T1000 (cell line): ENCODE data around the gene APOBEC3A.
"Not testable (repeated sequence)": the region's sequence is repeated elsewhere in the genome, so short reads cannot be mapped to it uniquely, and the experiment has no call there.

Source experiments
- DNase-seq: peaks from one replicate; lab custom pipeline; 2025; ENCODE audit warnings: mixed read lengths; lab: John Stamatoyannopoulos, UW

APOBEC3A gene

DNA sequence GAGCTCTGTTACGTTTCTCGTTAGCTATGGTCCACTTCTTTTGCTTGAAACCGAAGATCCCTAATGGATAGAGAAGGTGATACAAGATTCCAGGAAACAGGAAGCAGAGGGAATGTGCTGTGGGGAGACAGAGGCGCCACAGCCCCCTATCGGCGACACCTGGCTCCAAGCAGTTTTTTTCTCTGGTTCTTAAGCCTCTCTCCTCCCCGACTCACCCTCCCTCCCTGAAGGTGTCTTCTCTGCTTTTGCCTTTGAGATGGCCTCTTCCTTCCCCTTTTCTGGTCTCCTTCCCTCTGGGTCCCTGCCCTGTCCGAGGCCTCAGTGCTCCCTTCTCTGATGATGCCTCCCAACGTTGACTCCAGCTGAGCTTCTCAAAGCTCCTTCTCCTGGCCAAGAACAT lies 14.2 kb upstream of the APOBEC3A start:
- DNase-seq, result no peak

DNA sequence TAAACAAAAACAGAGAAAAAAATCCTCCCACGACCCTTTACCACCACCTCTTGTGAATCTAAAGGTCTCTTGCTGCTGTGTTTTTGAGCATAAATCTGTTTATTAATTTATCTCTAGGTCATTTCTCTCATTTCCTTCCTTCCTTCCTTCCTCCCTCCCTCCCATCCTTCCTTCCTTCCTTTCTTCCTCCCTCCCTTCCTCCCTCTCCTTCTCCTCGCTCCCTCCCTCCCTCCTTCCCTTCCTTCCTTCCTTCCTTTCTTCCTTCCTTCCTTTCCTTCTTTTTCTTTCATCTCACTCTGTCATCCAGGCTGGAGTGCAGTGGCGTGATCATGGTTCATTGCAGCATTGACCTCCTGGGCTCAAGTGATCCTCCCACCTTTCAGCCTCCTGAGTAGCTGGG lies 13.5 kb upstream of the APOBEC3A start:
- DNase-seq, result no peak

DNA sequence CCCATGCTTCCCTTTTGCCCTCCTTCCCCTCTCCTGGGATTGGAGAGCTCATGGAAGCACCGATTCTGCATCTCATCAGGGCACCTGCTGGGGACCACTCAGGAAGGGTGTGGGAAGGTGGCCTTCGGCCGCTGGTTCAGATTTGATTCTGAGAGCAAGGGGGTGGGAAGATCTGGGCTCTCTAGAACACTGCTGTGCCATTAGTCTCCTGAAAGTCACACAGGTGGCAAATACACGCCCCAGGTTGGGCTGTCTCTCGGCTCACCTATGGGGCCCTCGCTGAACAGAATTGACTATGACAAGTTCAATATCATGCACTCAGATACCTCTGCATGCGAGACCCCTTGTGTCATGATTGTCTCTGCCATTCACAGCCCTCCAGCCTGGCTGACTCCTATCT lies 12.8 kb upstream of the APOBEC3A start:
- DNase-seq, result no peak

DNA sequence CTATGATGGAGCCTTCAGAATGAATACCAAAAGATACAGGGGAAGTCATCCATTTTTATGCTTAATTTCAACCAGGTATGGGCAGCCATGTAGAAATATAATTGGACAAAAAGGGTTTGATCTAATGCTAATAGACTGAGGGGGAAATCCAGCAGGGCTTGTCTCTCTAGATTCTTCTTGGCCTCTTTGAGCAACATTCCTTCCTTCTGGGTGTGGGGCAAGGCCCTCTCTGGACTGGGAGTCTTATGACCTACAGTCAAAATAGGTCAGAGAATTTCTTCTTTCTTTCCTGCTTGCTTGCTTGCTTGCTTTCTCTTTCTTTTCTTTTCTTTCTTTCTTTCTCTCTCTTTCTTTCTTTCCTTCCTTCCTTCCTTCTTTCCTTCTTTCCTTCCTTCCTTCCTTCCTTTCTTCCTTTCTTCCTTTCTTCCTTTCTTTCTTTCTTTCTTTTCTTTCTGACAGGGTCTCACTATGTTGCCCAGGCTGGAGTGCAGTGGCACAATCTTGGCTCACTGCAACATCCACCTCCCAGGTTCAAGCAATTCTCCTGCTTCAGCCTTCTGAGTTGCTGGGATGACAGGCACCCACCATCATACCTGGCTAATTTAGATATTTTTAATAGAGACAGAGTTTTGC lies 11.6 kb upstream of the APOBEC3A start:
- not testable (repeated sequence) for DNase-seq

DNA sequence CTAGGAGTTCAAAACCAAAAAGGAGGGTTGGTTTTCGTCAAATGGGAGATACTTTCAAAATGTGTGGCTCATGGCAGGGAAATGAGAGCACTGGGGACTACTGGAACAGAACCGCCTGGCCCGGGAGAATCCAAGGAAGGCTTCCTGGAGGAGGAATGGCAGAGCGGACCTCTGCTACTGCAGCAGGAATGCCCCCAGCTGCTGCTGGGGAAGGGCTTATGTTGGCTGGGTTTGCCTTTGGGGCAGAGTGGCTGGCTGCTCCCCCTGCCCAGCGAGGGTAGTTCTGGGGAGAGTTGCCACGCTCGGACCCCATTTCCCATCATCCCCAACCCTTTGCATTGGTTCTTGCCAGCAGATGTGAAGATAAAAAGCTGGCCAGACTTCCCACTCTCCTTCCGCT lies 10.6 kb upstream of the APOBEC3A start:
- no peak for DNase-seq

DNA sequence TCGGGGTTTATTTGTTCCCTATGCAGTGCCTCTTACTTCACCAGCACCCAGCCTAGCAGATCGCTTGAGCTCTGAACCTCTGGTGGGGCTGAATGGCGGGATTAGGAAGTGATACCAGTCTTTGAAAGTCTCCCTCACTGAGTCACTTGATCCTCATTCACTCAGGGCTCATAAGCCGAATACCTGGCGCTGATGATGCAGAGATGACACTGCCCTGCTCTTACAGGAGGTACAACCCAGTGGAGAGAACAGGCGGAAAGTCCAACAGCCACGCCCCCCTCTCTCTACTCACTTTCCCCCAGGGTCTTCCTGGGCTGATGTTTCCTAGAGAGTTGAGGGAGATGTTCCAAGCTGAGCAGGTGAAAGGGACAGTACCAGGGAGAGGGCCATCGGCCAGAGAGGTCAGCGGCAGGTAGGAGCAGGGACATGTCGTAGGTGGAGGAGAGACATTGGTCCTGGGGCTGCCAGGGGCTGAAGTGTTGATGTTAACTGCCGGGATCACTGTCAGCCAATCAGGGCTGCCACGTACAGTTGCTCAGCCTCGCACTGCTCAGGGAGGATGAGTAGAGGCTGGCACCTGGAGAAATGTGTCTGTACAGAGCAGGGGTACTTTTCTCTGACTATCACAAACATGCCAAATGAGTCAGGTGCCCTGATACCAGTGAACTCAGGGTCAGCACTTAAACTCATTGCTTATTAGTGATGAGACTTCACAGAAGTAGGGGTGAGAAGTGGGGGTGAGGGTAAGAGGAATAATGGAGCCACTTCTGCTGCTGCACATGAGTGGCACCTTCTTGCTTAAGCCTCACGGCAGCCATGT lies 9.9 kb upstream of the APOBEC3A start:
- DNase-seq, result no peak

DNA sequence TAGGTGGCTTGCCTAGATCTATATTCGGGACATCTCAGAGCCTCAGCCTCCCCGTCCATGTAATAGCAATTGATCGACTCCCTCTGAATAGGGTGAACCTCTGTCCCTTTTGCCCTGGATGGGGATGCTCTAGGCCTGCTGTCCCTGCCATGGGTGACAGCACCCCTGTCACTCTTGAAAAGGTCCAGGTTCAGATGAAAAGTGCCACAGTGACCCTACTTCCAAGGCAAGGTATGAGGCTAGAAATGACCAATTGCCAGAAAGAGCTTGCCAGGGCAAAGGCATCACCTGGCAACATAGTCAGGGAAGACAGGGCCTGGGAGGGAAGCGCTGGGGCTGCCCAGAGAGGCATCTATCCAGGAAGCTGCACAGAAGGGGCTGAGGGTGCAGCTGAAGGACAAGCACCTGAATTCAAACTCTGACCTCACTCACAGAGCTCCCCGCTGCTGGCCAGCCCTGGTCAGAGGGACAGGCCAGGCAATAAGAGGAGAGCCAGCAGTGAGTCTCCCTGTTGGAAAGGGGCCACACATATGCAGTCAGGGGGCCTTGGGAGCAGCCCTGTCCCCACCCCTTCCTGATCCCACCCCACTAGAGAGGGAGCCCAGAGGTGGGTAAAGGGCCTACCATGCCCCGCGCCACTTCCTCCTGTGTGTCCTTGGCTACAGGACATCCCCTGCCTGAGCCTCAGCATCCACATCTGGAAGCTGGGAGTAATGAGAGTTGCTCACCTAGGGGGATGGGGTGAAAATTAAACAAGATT lies 9.0 kb upstream of the APOBEC3A start:
- DNase-seq, result no peak

DNA sequence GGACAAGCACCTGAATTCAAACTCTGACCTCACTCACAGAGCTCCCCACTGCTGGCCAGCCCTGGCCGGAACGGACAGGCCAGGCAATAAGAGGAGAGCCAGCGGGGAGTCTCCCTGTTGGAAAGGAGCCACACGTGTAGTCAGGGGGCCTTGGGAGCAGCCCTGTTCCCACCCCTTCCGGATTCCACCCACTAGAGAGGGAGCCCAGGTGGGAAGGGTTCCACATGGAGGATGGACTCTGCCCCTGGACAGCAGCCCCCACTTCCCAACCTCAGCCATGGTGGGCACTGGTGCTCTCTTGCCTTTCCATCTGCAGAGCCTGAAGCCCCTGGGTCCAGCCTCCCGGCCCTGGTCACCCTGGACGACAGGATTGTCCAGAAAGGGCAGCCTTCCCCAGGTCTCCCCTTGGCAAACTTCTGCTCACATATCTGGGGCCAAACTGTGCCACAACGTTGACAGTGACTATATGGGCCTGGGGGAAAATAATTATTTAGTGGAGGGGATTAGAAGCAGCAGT lies 7.5 kb upstream of the APOBEC3A start:
- DNase-seq, result no peak

DNA sequence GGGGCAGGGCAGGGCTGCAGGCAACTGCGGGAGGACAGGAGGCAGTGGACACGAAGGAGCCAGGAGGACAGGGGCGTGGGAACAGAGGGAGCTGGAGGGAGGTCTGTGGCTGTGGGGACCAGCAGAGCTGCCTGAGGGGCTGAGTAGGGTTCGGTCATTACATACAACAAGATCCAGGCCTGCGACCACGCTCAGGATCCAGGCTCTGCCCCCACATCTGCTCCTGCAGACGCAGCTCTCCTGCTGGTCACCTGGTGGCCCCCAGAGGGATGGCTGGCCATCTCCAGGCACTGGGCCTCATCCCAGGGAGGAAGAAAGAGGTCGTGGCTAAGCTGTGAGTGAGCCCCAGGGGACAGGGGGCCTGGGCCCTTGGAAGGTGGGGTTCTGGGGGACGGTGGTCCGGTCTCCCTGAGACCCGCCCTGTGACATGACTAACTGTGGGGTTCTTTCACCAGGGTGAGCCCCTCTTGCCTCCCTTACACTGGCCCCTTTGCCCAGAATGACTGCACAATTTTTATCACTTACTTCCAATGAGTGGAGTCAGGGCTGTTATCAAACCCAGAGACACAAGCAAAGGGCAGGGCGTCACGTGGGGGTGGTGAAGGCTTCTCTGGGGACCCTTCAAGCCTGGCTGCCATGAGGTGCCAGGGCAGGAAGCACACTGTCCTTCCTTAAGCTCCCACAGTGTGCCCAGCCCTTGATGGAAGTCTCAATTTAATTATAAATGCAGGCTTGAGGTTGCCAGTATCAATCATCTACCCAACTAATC lies 6.7 kb upstream of the APOBEC3A start:
- DNase-seq, result no peak

DNA sequence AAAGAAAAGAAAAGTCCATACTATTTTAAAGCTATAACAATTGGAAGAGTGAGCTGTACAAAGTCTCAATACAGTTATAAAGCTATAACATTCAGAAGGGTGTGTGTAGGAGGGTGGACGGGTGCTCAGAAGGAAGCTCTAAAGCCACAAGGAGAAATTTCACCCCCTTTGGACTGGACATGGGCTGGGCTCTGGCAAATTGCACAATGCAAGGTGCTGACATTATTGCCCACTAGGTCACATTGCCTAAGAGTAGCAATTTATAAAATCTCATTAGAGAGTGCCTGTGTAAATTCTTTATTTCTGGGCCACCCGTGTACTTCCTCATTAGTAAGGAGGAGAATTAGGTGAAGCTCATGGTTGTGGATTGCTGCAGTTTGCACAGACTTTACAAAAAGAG lies 5.7 kb upstream of the APOBEC3A start:
- no peak for DNase-seq

DNA sequence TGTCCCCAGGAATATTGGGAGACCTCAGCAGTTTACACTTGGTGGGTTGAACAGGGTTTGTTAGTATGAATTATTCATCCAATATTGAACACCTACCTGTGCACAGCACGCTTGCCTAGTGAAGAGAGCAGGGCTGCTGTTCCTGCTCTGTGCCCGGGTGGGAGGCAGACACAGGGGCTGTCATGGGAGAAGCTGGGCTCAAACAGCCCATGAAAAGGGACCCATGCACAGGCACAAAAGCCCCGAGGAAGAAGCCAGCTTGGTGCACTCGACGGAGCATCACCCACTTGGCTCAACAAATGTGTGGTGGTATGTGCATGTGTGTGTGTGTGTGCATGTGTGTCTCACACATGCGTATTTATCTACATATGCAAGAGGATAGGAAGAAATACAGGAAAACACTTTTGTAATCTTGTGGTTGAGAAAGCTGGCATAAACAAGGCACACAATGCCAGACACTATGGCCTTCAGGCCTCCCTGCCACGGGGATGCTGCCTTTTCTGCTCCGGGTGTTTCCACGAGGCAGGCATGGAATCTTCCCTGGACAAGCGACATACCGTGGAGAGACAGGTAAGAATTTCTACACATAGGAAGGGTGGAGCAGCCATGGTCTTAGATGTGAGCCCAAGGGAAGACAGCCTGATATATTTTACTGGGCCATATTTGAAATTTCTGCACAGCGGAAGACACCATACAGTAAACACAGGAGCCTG lies 5.0 kb upstream of the APOBEC3A start:
- DNase-seq, result no peak

DNA sequence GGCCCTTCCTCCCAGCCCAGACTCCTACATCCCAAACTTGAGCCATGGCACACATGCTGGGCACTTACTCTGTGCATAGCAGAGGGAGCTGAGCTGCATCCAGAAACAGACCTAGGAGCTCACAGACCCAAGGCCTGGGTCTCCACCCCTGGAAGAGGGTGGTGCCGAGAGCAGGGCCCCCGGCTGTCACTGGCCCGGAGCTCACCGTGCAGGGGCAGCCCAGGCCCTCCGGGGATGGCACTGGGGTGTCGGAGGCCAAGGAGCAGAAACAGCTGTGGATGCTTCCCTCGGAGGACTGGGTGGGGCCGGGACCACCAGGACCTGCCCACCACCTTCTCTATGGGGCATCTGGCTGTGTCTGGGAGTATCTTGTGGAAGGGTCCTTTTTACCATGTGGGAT lies 4.3 kb upstream of the APOBEC3A start:
- no peak for DNase-seq

DNA sequence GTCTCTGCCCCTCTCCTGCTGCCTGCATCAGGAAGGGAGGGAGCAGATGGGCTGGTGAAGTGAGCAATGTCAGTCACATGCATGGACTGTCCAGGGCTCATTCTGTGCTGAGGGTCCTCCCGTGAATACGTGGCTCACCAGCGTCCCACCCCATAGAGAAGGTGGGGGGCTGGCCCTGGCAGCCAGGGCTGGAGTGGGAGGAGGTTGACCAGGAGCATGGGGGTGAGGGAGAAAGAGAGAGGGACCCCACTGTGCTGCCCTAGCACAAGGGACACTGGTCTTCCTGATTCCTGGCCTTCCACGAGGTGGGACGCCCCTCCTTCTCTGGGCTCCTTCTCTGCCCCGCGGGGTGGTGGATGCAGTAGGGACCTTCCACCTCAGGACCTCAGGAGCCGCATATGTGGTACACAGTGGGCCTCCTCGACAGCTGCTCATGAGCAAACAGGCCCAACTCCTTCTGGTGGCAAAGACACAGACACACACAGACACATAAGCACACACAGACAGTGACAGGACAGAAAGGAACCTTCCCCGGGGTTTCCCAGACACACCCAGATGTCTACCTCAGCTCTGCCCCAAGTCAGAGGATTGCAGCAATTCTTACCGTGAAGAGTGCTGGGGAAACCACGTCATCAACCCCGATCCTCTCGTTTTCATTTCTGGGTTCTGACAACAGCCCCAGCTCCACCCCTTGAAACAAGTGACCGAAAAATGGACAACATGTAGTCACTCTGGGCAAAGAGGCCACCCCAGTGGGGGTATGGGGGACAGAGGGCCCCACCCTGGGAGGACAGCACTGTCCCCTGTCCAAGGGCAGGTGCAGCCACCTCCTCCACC lies 3.6 kb upstream of the APOBEC3A start:
- no peak for DNase-seq

DNA sequence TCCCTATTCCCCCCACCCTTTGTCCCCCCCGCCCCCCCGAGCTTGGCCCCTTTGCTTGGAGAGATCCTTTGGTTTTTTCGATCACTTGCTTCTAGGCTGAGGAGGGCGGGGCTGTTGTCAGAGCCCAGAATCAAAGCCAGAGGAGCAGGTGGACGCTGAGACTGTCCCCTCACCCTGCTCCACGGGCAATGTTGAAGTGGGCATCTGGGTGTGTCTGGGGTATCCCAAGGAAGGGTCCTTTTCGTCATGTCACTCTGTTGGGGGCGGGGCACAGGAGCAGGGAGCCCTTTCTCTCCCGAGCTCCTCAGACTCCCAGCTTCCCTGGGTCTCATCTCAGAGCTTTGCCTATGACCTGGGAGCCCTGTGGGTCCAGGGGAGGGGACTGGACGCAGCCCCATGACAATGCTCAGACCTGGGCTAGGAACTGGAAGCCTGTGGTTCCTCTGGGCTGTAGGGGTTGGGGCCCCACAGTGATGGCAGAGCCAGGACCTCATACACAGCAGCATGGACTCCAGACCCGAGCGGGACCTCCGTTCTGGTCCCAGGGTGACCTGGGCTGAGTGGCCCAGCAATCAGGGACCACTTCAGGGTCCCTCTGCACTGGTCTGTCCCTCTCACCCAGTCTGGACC lies 2.9 kb upstream of the APOBEC3A start:
- DNase-seq, result no peak

DNA sequence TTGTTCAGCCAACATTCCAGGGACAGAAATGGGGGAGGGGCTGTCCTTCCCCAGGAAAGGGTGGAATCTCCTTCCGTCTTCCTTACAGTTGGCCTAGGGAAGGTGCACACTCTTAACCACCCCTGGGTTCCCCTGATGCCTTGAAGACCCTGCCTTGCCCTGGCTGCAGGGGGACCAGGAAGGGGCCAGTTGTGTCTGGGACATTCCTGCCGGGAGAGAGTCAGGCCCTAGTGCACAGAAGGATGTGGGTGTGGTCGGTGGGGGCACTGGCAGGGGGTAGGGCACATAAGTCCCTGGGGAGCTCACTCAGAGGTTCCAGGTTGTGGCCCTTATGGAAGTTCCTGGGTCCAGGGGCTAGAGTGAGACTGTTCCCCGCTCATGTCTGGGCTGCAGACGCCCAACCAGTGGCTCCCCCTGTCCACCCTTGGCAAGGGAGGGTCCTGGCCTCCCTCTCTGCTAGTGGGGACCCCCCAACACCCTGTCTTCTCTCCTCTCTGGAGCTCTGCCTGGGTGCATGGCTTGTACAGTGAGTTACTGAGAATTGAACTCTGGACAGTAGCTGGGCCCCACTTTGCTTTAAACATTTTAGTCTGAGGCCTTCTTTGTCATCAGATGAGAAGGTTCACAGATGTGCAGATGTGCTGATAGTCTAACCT lies 2.0 kb upstream of the APOBEC3A start:
- DNase-seq, result no peak

DNA sequence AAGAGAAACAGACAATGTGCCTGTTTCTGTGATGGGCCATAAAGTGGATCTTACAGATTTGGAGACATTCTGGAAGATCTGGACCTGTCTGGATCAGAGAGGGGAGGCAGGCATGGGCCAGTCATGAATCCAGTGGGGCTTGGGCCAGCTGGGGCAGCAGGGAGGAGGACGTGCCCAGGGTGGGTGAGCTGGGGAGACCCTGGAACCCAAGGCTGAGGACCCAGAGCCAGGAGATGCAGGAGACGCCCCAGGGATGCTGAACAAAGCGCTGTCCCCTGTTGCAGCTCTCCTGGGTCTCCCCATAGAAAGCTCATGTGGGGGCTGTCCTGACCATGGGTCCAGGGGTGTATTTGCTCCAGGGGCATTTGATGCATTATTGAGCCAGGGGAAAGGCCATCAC lies 1.5 kb upstream of the APOBEC3A start:
- DNase-seq, result no peak

DNA sequence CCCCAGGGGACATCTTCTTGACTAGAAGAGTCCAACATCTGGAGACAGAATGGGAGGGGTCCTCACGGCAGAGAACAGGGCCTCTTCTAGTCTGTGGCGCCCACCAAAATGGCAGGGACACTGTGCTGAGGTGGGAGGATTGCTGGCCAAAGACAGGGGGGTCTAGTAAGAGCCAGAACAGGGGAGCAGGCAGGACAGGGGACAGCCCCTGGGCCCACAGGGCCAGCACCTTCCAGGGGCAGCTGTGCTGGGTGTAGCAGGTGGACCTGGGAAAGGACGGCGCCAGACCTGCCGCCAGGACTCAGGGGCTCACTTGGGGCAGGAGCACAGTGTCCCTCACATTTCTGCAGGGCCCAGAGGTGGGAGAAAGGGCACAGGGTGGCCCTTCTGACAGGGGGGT lies 858 bp upstream of the APOBEC3A start:
- no peak for DNase-seq

DNA sequence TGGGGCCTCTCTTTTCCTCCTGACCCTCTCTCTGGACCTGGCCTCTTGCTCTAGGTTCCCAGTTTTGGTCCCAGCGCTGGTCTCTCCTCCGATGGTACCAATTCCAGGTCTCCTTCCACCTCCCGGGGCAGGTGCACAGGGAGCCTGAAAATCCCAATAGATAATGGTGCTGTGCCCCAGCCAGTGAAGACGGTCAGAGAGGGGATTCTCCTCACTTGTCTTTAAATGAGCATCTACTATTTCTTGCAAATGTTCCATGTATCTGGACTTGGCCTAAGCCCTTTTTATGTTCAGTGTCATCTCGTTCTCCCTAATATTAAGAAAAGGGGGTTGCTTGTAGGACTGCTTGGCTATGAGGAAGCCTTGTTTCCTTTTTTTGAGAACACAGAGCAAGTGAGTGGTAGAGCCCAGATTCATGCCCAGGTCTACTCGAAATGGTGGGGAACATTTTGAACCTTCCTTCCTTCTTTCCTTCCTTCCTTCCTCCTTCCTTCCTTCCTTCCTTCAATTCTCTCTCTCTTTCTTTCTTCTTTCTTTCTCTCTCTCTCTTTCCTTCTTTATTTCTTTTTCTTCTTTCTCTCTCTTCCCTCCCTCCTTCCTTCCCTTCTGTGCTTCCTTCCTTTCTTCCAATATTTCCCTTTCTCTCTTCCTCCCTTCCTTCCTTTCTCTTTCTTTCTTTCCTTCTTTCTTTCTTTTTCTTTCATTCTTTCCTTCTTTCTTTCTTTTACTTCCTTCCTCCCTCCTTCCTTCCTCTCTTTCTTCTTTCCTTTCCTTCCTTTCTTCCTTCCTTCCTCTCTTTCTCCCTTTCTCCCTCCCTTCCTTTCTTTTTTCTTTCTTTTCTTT lies 620 bp downstream of the APOBEC3A start:
- DNase-seq, result no peak

DNA sequence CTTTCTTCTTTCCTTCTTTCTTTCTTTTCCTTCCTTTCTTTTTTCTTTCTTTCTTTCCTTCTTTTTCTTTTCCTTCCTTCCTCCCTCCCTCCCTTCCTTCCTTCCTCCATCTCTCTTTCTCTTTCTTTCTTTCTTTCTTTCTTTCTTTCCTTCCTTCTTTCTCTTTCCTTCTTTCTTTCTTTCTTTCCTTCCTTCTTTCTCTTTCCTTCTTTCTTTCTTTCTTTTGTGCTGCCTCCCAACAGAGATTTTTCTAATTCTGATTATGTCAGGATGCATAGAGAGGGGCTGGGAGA lies 1.2 kb downstream of the APOBEC3A start:
- DNase-seq, result not testable (repeated sequence)
